ENCODE measurements around the gene HECTD2. TPM values are rescaled to one million over a fixed set of nuclear protein-coding genes. Genes with fewer than 3 reads are reported as not detected.
A peak's percentile ranks its signal among the peaks of the same experiment; 100 is the strongest.

HECTD2 gene
- total RNA-seq, 1 experiment from 2014 or later, result 2.0 TPM

- H3K9me3 Mint-ChIP-seq (ENCODE audit: unreplicated experiment), result no peaks in the 10 kb centered on the region
- H3K4me3 ChIP-seq (ENCODE audit: low read depth, low read length), result no peak overlapping the region
- H3K9me3 ChIP-seq, result no peaks in the 10 kb centered on the region
- H3K27ac Mint-ChIP-seq (ENCODE audit: unreplicated experiment), result no peak overlapping the region
- no peaks in the 10 kb centered on the region for H3K4me1 ChIP-seq
- no peak for TF ChIP-seq CTCF (IDR thresholded peaks at IDR 0.05; ENCODE audit: insufficient read depth in 1 of 2, low read depth in 1 of 2, low read length in 1 of 2, severe bottlenecking in 1 of 2, unreplicated experiment in 1 of 2)
- DNase-seq, result no peak
- no peaks in the 10 kb centered on the region for H3K36me3 ChIP-seq (ENCODE audit: control insufficient read depth, insufficient read depth, low read length)
- intact Hi-C loops (cut with micrococcal nuclease; ENCODE audit: unreplicated experiment), result loop anchor here (5.0 kb wide), 1 partner anchor 191 kb away; no protein-coding TSS in a partner anchor
- H3K36me3 Mint-ChIP-seq (ENCODE audit: insufficient read depth, unreplicated experiment), result no peaks in the 10 kb centered on the region
- no peaks in the 10 kb centered on the region for H3K4me1 Mint-ChIP-seq (ENCODE audit: low read depth, unreplicated experiment)
- POLR2A ChIA-PET, result no interaction called here
- CTCF ChIA-PET, result no interaction called here
- no peaks in the 10 kb centered on the region for H3K27me3 Mint-ChIP-seq (ENCODE audit: insufficient read depth, unreplicated experiment)
- H3K4me3 Mint-ChIP-seq (ENCODE audit: unreplicated experiment), result no peak overlapping the region
- no peaks in the 10 kb centered on the region for H3K27me3 ChIP-seq (replicated peaks; ENCODE audit: control insufficient read depth, insufficient read depth, low read length)
- BruUV-seq (replicated peaks), result no TSS peak
Measured at GRCh38 chr10:91487911-91488582, 77.9 kb downstream of the HECTD2 start.

GRCh38 chr10:91493313-91493712 lies 83.2 kb downstream of the HECTD2 start:
- Histone ChIP-seq H3K4me1 (no peaks in the 10 kb centered on the region), H3K36me3 (ENCODE audit: control insufficient read depth, insufficient read depth, low read length) (no peaks in the 10 kb centered on the region), H3K27me3 (replicated peaks; ENCODE audit: control insufficient read depth, insufficient read depth, low read length) (no peaks in the 10 kb centered on the region), H3K9me3 (no peaks in the 10 kb centered on the region), H3K4me3 (ENCODE audit: low read depth, low read length) (no peak overlapping the region)
- peaks cover 2% of the 10 kb centered on the region for H3K27me3 Mint-ChIP-seq (ENCODE audit: insufficient read depth, unreplicated experiment)
- no peaks in the 10 kb centered on the region for H3K4me1 Mint-ChIP-seq (ENCODE audit: low read depth, unreplicated experiment)
- no peaks in the 10 kb centered on the region for H3K36me3 Mint-ChIP-seq (ENCODE audit: insufficient read depth, unreplicated experiment)
- H3K4me3 Mint-ChIP-seq (ENCODE audit: unreplicated experiment), result no peak overlapping the region
- DNase-seq, result no peak
- intact Hi-C loops (cut with micrococcal nuclease; ENCODE audit: unreplicated experiment), result loop anchor here (1.0 to 5.0 kb wide), 6 partner anchors 58 to 419 kb away; partner anchors contain the start of gene TNKS2
- ChIA-PET CTCF (interaction anchor here (1.3 to 4.2 kb wide), 2 partner anchors 142 to 252 kb away, joined by 5 to 43 read pairs; no protein-coding TSS in a partner anchor), POLR2A (no interaction called here)
- no peaks in the 10 kb centered on the region for H3K9me3 Mint-ChIP-seq (ENCODE audit: unreplicated experiment)
- H3K27ac Mint-ChIP-seq (ENCODE audit: unreplicated experiment), result no peak overlapping the region
- TF ChIP-seq CTCF (IDR thresholded peaks at IDR 0.05; ENCODE audit: insufficient read depth in 1 of 2, low read depth in 1 of 2, low read length in 1 of 2, severe bottlenecking in 1 of 2, unreplicated experiment in 1 of 2), result peak in 1 of 2 experiments; percentile 35
- no TSS peak for BruUV-seq (replicated peaks)

GRCh38 chr10:91495402-91495801 lies 85.3 kb downstream of the HECTD2 start:
- no peaks in the 10 kb centered on the region for H3K27me3 ChIP-seq (replicated peaks; ENCODE audit: control insufficient read depth, insufficient read depth, low read length)
- TF ChIP-seq CTCF (IDR thresholded peaks at IDR 0.05; ENCODE audit: insufficient read depth in 1 of 2, low read depth in 1 of 2, low read length in 1 of 2, severe bottlenecking in 1 of 2, unreplicated experiment in 1 of 2), result no peak
- H3K9me3 Mint-ChIP-seq (ENCODE audit: unreplicated experiment), result no peaks in the 10 kb centered on the region
- DNase-seq, result no peak
- no peaks in the 10 kb centered on the region for H3K36me3 Mint-ChIP-seq (ENCODE audit: insufficient read depth, unreplicated experiment)
- no TSS peak for BruUV-seq (replicated peaks)
- H3K27me3 Mint-ChIP-seq (ENCODE audit: insufficient read depth, unreplicated experiment), result peaks cover 2% of the 10 kb centered on the region
- no peak overlapping the region for H3K4me3 ChIP-seq (ENCODE audit: low read depth, low read length)
- no peaks in the 10 kb centered on the region for H3K36me3 ChIP-seq (ENCODE audit: control insufficient read depth, insufficient read depth, low read length)
- no peak overlapping the region for H3K27ac Mint-ChIP-seq (ENCODE audit: unreplicated experiment)
- ChIA-PET POLR2A (no interaction called here), CTCF (interaction anchor here (4.2 kb wide), 1 partner anchor 140 kb away, joined by 43 read pairs; no protein-coding TSS in a partner anchor)
- H3K4me1 ChIP-seq, result no peaks in the 10 kb centered on the region
- no peaks in the 10 kb centered on the region for H3K4me1 Mint-ChIP-seq (ENCODE audit: low read depth, unreplicated experiment)
- intact Hi-C loops (cut with micrococcal nuclease; ENCODE audit: unreplicated experiment), result no loop called here
- H3K4me3 Mint-ChIP-seq (ENCODE audit: unreplicated experiment), result no peak overlapping the region
- no peaks in the 10 kb centered on the region for H3K9me3 ChIP-seq

Measured in Caco-2 (cell line).